Stimulated activated CD4-positive, alpha-beta T cell treated with anti-CD3 and anti-CD28 coated beads, Interleukin-4, amount 100 ng/mL, for 1 hour (primary cell): ENCODE data around the gene TLR5.
A peak's percentile ranks its signal among the peaks of the same experiment; 100 is the strongest.

Source experiments
- DNase-seq: peaks from one replicate; pipeline ENCODE4 v3.0.0-alpha.2; 2020

Gene TLR5

DNA sequence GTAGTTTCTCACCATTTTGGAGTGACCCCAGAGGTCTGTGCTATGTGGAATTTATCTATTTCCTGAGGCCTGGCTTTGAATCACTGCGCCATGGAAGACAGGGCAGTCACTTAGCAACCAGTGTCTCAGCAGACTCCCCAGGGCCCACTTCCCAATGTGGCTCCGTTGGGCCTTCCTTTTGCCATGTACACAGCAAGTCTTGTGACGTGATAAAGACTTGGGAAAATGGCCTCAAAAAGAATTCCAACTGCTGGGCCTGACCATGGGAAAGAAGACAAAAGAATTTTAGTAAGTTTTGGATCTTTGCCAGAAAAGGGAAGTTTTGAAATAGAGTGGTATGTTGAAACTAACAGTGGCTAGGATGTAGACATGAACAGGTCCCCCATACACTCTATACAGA, 36.2 kb downstream of the TLR5 start:
- no peak for DNase-seq

DNA sequence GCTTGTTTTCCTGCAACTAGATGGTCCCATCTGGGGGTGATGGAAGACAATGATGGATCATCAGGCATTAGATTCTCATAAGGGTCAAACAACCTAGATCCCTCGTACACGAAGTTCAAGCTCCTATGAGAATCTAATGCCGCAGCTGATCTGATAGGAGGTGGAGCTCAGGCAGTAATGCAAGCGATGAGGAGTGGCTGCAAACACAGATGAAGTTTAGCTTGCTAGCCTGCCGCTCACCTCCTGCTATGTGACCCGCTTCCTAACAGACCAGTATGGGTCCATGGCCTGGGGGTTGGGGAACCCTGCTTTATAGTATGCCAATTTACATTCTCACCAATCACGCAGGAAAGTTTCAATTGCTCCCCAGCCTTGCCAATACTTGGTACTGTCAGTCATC, 37.5 kb downstream of the TLR5 start:
- DNase-seq, result no peak

DNA sequence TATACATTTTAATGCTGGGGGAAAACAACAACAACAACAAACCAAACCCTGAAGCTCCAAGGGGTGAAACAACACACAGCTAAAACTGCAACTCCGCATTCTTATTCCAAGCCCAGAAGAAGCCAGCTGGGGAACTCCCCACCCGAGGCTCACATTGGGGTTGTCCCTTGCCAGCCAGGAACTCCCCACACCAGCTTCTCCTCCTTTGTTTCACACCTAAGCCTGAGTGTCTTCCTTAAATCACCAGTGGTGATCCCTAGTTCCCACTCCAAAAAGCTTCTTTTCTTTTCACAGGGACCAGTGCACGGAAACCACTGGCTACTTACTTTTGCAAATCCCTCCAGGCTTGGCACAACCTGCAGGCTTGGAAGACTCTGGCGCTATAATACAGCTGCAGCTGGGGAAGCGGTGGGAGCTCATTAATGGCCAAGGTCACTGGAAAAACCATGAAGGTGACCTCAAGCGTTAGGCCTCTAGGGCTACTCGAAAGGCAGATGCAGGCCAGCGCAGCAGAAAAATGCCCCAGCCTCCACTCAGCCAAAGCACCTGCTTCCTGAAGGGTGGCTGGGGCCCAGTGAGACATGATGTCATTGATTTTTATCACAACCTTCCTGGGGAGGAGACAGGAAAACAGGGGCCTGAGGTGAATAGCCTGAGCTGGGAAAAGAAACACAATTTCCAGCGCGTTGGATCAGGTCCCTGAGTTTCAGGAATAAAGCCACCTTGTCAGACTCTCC, 40.1 kb downstream of the TLR5 start:
- DNase-seq, result no peak

DNA sequence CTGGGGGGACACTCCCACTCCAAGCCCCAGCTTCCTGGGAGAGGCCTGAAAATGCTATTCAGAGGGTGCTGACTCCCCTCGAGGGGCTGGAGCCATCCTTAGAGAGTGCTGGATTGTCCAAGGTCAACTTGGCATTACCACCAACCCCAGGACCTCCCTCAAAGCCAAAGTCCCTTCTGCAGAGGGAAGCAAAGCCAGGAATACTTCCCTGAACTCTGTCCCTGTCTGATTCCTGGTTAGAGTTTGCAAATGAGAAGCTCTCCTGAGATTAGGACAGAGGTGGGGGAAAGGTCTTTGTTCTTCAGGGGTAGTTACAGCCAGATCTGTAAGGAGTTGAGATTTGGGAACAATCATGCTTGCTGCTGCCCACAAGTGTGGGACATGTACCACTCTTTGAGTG, 45.3 kb downstream of the TLR5 start:
- no peak for DNase-seq

DNA sequence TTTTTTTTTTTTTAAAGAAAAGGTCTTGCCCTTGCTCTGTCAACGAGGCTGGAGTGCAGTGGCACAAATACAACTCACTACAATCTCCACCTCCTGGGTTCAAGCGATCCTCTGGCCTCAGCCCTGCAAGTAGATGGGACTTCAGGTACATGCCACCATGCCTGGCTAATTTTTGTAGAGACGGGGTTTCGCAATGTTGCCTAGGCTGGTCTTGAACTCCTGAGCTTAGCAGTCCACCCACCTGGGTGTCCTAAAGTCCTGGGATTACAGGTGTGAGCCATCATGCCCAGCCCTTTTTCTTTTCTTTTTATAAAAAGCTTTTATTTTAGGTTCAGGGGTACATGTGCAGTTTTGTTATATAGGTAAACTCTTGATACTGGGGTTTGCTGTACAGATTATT, 47.2 kb downstream of the TLR5 start:
- DNase-seq, result no peak

DNA sequence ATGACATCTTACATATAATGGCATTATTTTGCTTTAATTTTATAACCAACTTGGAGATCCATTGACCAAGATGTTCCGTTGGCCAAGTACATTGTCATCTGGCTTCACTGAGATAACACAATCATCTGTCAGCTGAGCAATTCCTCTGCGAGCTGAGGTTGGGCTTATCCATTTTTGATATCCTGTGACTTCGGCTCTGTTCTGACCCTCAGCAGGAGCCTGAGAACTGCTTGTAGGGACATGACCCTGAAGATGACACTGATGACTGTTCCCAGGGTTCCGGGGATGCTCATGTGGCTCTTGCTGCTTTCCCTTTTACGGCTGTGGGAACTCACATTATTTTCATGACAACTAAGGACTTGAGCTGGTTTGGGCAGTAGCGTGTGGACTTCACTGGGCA, 51.2 kb downstream of the TLR5 start:
- DNase-seq, result no peak

DNA sequence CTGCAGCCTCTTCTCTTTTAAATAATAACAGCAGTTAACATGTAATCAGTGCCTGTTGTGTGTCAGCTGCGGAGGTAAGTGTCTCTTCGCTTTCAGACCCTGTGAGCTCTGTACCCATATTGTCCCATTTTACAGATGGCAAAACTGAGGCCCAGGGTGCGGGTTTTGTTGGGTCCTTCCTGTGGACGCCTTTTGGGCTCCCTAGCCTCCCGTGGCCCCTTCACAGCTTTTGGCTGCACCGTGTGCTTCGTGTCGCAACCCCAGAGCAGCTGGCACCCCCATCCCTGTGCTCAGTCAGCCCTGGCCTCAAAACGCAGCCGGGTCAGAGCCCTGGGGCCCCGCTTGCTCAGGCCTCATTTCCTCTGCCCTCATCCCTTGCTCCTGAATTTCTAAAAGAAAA, 53.8 kb downstream of the TLR5 start:
- no peak for DNase-seq

DNA sequence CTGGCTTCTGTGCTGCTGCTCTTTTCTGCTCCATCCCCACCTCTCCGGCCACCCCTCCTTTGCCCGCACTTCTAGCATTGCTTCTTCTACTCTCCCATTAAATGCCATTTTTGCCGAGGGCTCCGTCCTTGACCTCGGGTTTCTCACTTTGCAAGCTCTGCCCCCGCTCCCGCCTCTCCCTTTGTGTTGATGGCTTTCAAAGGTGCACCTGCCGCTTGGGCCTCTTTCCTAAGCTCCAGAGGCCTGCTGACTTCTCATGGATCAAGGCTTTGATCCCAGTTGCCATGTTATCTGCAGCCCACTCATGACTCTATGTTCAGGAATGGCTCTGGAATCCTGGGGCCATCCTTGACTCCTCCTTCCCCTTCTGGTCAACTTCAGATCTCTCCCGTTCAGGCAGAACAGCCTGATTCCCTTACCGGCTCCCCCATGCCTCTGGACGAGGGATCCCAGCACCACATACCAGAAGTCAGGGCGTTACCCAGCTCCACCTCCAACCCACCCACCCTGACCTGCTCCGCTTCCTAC, 54.3 kb downstream of the TLR5 start:
- no peak for DNase-seq

DNA sequence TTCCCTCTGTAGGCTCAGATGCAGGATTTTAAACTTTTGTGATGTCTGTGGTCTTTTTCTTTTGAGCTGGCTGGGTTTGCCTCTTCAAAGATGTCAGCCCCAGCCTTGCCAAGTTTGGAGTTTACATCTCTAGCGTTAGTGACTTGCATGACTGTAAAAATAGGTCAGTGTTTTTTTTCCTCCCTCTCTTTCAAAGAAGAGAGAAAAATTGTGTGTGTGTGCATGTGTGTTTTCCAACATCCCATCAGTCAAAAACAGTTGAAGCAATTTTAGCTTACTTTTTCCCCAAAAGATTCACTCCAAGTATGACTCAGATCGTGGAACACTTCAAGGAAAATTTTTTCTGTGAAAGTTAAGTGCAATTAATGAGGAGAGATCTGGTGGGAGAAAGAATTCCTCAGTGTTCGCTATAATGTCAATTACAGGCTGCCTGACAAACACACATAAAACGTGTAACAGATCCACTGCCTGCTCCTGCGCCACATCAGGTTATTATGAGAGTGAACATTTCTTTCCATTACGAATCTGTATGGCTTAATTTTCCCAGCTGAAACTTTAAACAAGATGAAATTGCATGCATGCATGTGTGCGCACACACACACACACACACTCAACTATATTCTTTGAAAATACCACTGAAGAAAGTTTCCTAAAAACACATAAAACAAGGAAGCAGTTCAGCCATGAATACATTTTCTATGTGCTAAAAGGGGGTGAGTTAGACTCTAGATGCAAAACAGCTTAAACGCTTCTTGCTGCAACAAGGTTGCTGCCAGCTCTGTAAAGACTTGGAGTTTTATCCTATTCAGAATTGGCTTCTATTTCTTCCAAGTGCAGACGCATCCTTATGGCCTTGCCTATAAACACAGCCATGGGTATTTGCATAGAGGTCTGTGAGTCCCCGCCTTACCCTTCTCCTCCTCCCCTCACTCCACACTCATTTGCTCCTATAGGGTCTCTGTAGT, 55.5 kb downstream of the TLR5 start:
- no peak for DNase-seq

DNA sequence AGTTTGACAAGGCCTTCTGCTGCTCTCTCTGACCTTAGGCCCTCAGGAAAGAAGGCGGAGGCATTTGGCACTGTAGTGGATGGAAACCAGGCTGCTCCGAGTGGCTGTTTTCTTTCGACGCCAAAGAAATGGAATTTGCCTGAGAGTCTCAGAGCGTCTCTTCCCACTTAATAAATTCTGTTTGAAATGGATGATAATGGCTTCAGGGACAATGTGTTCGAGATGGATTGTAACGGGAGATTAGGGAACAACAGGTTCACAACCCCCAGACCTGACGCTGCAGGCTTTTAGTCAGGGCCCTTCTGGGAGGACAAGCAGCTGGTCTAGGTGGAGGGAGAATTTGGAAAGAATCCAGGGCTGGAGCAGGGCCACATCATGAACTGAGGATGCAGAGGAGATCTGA, 58.6 kb downstream of the TLR5 start:
- DNase-seq, result no peak

DNA sequence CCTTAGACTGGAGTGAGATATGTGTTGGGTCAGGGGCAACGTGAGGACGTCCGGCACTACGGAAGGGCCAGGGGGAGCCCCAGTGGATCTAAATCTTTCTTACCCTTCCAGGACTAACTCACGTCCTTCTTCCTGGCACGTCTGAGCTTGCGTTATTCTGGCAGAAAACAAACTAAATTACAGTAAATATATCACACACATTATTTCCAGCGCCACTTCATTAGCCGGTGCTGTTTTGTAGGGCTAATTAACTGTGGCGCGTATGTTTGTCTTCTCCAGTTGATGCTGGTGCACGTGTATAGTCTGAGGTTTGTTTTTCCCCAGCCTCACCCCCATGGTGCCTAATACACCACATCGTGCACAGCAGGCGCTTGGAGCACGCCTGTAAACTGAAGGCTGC, 59.2 kb downstream of the TLR5 start:
- DNase-seq, result no peak

DNA sequence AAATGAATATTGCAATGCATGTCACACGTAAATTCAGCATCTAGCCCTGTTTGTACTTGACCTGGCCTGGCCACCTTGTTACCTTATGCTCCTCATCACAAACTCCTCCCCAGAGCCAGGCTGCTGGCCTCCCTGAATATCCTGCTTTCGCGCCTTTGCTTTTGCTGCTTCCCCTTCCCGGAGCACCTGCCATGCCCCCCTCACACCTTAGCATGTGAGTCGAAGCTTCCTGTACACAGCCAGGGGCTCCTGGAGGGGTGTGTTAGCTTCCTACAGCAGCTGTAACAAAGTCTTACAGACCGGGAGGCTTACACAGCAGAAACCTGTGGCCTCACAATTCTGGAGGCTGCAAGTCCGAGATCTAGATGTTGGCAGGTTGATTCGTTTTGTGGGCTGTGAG, 60.1 kb downstream of the TLR5 start:
- DNase-seq, result no peak

DNA sequence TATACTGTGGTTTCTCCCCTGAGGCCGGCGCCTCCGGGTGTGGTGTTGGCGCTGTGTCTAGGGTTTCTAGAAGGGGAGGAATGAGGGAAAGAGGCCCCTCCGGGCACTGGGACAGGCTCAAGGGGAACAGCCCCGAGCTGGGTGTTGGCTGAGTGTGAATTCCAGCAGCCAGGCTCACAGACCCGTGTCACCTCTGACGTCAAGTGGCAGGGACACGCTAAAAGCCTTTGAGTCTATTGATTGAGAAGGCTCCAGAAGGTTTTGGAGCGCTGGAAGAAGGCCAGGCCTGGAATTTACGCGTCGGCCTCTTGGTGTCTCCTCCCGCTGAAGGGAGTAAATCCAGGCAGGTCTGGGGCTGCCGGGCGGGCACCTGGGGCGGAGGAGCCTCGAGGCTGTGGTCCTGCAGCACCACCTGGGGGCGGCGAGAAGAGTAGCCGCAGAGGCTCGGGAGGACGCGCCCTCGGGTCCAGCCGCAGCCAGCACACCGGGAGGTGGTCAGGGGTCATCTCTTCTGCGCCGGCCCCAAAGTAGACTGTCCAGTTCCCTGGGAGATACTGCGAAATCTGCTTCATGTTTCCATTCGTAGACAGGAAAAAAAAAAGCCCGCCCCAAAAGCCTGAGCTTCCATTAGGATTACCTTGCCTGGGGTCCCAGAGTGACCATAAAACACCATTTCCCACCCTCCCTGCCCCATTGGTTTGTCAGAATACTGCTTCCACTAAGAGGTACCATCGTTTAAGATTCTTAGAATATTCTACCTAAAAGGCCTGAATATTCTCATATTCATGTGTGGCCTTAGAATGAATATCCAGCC, 61.7 kb downstream of the TLR5 start:
- peak; percentile 74 for DNase-seq

DNA sequence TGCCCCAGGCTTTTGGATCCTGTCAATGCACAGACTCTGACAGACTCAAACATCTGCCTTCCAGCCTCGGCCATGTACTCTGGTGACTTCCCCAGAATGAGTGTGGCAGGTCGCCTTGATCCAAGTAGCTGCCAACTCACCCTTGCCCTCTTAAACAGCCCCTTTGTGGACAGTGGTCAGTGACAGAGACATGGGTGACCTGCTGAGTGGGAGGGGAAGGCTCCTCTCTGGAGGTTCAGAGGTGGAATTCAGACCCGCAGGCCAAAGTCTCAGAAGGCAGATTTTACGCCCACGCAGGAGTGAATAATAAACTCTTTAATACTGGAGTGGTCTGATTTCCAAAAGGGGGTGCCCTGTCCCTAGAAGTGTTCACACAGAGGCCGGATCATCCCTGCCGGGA, 63.5 kb downstream of the TLR5 start:
- no peak for DNase-seq

DNA sequence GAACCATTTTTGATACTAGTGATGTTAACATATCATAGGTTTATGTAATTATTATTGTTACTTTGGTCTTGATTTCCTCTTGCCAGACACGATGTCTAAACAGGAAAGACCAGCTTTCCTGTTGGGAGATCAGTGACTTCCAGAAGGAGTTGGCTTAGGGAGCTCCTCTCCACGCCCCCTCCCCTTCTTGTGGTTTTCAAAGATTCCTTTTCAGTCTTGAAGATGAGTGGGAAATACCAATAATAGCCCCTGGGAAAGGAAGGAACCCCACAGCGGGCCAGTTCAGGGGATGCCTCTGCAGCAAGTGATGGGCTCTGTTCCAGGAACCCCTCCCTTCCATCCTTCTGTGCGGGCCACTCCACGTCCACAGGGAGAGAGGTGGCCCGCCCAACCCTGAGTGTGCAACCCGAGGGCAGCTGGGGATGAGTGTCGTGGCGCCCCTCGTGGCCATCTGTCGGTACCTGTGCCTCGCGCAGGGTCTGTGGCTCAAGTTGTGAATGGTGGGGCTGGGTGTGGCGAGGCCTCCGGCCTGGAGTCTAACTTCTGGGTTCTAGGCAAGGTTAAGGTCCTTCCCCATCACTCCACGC, 65.7 kb downstream of the TLR5 start:
- no peak for DNase-seq

DNA sequence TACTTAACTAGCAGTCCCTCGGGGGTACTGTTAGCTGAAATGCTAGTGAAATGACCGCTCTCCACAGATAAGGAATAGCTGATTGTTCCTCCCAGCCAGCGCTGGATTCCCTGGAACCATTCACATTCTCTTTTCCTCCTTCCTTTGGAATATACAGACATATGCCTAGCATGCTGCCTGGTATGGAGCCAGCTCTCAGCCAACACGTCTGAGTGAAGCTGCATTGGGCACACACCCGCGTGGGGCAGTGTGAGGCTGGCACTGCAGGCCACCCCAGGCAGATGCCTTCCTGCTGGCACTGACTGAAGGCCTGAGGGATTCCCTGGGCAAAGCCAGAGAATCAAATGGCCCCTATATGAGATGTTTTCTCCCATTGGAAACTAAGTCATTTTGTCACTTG, 66.7 kb downstream of the TLR5 start:
- no peak for DNase-seq

DNA sequence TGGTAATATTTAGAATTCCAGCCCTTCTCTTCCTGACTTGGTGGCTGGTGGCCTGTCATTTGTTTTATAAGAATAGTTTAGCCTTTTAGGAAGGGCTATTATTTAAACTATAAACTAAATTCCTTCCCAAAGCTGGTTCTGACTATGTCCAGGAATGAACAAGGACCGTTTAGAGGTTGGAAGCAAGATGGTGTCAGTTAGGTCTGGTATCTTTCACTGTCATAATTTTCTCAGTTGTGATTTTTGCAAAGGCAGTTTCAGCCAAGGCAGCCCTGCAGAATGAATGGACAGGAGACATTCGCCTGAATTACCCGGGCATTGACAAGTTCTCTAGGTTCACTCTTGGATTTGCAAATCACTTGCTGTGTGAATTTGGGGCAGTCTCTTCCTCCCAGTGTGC, 67.2 kb downstream of the TLR5 start:
- DNase-seq, result no peak

DNA sequence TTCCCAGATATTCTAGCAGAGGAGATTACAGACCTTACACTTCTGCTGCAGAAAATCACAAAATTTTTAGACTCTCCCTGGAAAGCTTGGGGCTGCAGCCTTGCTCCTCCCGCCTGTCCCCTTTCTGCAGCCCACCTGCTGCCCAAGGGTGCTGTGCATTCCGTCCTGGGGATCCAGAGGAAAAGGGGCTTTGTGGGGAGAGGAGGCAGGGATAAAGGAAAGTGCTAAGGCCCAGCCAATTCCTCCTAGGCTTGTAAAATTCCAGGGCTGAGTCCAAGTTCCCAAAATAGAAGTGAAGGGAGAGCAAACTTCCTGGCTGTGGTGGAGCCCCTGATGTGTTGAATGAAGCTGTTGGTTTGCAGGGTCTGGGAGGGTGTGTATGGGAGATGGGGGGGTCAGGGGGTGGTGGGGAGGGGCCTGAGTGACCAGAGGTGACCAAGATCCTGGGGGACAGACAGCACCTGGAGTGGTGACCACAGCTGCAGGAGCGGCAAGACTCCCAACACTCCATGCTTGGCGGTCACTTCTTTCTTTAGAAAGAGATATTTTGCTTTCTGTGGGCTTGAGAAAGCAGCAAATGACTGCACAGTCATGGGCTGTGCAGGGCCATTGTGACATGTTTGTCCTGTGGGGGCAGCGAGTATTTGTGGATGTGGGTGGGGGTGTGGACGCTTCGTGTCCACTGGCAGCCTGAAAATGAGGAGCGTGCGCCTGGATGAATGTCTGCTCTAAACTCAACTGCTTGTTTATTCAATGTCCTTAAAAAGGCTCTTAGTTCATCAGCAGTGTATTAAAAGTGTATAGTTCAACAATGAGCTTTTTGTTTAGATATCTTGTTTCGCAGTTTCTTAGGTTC, 68.4 kb downstream of the TLR5 start:
- DNase-seq, result no peak

DNA sequence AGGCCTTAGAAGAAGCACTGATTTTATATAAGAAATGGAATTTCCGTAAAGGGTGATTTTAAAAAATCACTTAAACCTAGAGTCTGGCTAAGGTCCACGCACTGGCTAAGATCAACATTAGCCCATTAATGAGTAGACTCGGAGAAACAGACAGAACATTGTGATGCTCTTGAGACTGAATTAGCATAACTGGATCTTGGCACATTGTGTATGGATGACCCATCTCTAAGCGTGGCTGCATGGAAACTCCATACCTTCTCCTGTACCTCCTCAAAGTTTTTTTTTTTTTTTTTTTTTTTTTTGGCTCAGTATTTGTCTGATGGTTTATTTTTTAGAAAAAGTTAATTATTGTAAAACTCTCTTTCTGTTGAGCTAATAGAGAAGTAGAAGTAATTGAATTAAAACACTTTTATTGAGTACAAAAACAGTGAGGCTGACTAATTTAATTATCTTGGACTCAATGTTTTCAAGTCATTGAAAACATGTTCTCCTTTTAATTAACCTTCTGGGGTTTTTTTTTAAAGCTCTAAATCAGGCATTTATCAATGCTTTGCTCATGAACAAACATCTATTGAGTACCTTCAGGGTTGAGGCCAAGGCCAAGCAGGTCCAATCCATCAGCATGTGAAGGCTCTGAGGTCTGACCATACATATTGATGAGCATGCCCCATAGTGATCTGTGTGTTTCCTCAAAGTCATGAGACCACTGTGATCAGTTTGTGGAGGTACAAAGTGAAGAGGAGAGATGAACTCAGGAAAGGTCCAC, 74.0 kb downstream of the TLR5 start:
- DNase-seq, result no peak

DNA sequence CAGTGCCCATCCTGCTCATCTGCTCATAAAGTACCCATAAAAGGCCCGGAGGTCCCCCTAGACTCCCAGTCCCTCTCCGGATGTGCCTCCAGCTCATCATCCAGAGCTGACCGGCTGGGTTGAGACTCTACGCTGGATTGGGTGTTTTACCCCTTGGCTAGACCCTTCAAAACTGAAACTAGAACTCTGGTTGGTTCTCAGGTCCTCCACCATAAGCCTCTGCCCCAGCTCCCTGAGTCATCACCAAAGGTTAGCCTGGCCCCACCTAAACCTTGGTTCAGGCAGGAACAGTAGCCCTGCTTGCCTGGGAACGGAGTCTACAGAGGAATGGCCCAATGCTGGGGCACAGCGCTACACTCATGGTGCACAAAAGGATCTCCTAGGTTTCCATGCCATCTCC, 75.1 kb downstream of the TLR5 start:
- no peak for DNase-seq

DNA sequence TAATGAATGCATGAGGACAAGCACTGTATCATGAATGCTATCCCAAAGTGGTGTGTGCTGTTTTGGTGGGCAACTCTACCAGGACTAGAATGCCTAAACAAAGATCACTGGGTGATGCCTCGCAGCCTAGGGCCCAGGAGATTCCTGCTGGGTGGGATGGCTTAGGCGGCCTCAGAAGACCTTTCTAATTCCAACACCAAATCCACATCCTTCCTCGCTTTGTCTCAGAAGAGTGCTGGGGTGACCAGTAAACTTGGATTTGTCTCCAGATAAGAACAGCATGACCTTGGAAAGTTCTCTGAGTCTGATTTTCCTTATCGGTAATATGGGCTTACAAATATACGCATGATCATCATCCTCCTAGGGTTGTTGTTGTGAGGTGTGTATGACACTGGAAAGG, 76.6 kb downstream of the TLR5 start:
- DNase-seq, result no peak
